Thoracic aorta (tissue), 2 donors: ENCODE results near the gene ARHGAP22. TPM values are rescaled to one million over a fixed set of nuclear protein-coding genes. Genes with fewer than 3 reads are reported as not detected.

Source experiments
- ATAC-seq: fragments of 150-250 bp; one replicate; pipeline ENCODE4 v1.8.0; 2017; ENCODE audit warnings: low read depth; ENCODE audit not compliant: insufficient number of reproducible peaks, low FRiP score
- DNase-seq: peaks from one replicate; pipeline ENCODE4 v3.0.0-alpha.2; 2020; ENCODE audit warnings: low spot score
- H3K27ac ChIP-seq, 2 donors: fragments of 200-600 bp; sonication (generic); 1 replicate in 1 of 2; 2 replicates in 1 of 2; pipeline ENCODE4 v1.5.1; 2016; ENCODE audit warnings: mild to moderate bottlenecking in 2 of 2, moderate library complexity in 2 of 2
- H3K27me3 ChIP-seq: fragments of 200-600 bp; sonication (generic); replicated peaks from 2 replicates; pipeline ENCODE4 v1.6.0; 2016; ENCODE audit warnings: mild to moderate bottlenecking; ENCODE audit not compliant: insufficient read depth
- H3K36me3 ChIP-seq: fragments of 200-600 bp; sonication (generic); one replicate; pipeline ENCODE4 v1.5.1; 2016
- H3K4me1 ChIP-seq, 2 donors: fragments of 200-600 bp; sonication (generic); 1 replicate in 1 of 2; 2 replicates in 1 of 2; pipeline versions ENCODE4 v1.5.1 to v1.6.0; 2016; ENCODE audit warnings: low read depth in 2 of 2, mild to moderate bottlenecking in 1 of 2; ENCODE audit not compliant: control insufficient read depth in 1 of 2
- H3K4me3 ChIP-seq: fragments of 200-600 bp; sonication (generic); 2 replicates; pipeline ENCODE4 v1.5.1; 2016; ENCODE audit warnings: mild to moderate bottlenecking
- H3K9me3 ChIP-seq: fragments of 200-600 bp; sonication (generic); 2 replicates; pipeline ENCODE4 v1.5.1; 2016
- total RNA-seq, 2 donors: library from RNA; depleted of rRNA; stranded (reverse); fragments of >200 nt; gene quantifications; one replicate each; pipeline versions ENCODE4 v1.1.0 to v1.2.3, GENCODE V29; 2016
- TF ChIP-seq, protein P1 (sequence below): fragments of 200-600 bp; sonication (generic); IDR thresholded peaks from one replicate; pipeline ENCODE4 v1.5.1; 2019; ENCODE audit warnings: antibody characterized with exemption

Gene ARHGAP22
- total RNA-seq, 2 donors from 2014 or later: 15.4 to 24.8 TPM

DNA sequence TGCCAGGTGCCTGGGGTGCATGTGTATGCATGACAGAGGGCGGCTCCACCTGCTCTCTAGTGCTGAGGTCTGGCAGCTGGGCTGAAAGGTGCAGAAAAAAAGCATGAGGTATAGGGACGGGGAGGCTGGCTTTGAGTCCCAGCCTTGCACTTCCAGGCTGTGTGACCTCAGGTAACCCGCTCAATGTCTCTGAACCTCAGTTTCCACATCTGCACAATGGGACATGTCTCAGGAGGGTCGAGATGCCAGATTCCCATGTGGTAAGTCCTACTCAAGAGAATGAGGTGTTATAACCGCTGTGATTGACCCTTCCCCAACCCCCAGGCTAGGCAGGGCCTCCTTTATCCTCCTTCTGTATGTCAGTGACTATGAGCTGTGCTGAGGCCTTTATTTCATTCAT is 48.8 kb downstream of the ARHGAP22 start:
- DNase-seq (no peak), ATAC-seq (no peak)
- Histone ChIP-seq H3K4me3 (no peak overlapping the region), H3K4me1 (peaks cover 3 to 26% of the 10 kb centered on the region in 2 donors), H3K9me3 (no peaks in the 10 kb centered on the region), H3K27ac (no peak overlapping the region), H3K27me3 (no peaks in the 10 kb centered on the region), H3K36me3 (no peaks in the 10 kb centered on the region)
- TF ChIP-seq, protein P1, sequence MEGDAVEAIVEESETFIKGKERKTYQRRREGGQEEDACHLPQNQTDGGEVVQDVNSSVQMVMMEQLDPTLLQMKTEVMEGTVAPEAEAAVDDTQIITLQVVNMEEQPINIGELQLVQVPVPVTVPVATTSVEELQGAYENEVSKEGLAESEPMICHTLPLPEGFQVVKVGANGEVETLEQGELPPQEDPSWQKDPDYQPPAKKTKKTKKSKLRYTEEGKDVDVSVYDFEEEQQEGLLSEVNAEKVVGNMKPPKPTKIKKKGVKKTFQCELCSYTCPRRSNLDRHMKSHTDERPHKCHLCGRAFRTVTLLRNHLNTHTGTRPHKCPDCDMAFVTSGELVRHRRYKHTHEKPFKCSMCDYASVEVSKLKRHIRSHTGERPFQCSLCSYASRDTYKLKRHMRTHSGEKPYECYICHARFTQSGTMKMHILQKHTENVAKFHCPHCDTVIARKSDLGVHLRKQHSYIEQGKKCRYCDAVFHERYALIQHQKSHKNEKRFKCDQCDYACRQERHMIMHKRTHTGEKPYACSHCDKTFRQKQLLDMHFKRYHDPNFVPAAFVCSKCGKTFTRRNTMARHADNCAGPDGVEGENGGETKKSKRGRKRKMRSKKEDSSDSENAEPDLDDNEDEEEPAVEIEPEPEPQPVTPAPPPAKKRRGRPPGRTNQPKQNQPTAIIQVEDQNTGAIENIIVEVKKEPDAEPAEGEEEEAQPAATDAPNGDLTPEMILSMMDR: no peak

DNA sequence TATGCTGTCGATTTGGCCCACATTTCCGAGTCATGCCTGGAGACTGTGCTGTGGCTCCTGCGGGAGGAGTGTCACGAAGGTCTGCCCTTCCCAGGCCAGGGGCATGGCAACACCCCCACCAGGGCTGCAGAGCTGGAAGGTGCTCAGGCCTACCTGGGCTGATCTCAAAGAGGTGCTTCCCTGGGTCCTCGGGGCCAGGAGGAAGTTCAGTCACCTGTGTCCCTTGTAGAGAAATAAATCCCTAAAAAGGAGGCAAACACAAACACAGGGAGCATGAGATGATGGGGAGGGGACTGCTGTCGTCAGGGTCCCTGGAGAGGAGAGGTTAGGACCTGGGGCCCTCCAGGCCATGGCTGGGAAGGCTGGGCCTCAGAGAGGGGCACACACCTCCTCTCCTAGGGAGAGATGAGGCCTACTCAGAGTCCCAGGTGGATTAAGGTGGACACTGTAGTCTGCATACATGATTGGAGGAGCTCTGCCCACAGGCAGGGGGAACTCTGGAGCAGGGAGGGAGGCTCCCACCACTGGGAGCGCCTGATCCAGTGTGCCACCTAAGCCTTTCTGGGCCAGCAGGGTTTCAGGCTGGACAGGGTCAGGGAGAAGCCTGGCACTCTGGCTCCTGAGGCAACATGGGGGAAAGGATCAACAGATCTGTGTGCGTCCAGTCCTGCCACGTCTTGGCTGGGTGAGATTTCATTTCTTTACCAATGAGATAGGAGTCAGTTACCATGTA is 49.4 kb downstream of the ARHGAP22 start:
- no peak for ATAC-seq
- Histone ChIP-seq H3K4me3 (no peak overlapping the region), H3K9me3 (no peaks in the 10 kb centered on the region), H3K36me3 (no peaks in the 10 kb centered on the region), H3K27ac (peak overlapping the region in 1 of 2 donors; percentile 14), H3K4me1 (peaks cover 3 to 26% of the 10 kb centered on the region in 2 donors), H3K27me3 (no peaks in the 10 kb centered on the region)
- TF ChIP-seq, protein P1: no peak
- no peak for DNase-seq

DNA sequence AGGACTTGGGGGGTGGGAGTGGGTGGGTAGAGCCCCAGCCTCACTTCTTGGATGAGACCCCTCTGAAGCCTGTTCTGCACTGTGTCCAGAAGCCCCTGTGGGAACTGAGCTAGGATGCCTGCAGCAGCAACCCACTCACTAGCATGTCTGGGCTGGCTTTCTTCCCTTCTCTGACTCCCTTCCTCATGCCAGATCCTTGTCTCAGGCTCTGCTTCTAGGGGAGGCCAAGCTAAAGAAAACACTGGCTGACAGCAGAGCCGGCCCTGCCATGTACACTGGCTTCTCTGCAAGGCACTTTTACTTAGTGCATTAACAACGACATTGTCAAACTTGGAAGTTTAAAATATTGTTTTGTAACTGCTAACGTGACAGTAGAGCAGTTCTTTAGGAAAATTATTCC is 50.2 kb downstream of the ARHGAP22 start:
- TF ChIP-seq, protein P1: no peak
- ATAC-seq (no peak), DNase-seq (no peak)
- Histone ChIP-seq H3K9me3 (no peaks in the 10 kb centered on the region), H3K4me3 (no peak overlapping the region), H3K27ac (no peak overlapping the region), H3K4me1 (peaks cover 3 to 26% of the 10 kb centered on the region in 2 donors), H3K36me3 (no peaks in the 10 kb centered on the region), H3K27me3 (no peaks in the 10 kb centered on the region)

DNA sequence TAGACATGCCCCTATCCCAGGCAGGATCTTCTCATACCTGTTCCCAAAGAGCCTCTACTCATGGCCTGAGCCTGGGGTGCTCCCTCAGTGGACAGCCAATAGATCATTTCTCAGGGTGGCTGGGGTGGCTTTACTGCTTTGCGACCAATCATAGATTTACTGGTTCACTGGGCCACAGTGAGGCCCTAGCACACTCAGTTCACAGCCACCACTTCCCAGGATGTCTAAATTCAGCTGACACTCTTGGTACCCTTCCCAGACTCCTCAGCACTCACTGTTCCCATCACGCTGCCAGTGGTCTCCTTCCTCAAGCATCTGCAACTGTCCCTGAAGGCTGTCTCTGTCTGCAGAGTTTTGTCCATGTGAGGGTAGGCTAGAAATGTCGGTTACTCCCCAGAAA is 50.6 kb downstream of the ARHGAP22 start:
- Histone ChIP-seq H3K27ac (no peak overlapping the region), H3K4me1 (peaks cover 3 to 26% of the 10 kb centered on the region in 2 donors)

DNA sequence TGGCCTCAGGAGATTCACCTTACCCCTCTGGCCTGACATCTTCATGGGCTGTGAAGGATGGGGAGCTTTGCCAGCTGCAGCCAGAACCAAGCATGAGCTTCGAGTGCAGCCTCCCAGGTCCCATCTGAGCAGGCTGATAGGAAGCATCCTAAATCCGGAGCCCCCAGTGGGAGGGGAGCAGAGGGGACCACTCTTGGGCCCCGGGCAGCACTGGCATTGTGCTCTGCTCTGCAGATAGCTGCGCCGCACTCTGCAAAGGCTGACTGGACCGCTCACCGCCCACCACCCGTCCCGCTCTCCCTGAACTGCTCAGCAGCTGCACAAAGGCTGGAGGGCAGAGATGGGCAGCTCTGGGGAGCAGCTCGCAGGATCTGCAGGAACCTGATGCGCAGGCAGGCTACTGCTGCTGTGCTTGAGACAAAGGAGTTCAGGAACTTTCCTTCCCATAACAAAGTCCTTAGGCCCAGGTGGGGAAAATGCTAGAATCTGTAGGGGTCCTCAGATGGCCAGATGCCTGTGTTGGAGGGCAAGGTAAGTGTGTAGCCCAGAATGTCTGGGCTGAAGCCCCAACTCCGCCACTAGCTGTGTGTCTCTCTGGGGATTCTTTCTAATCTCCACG is 51.8 kb downstream of the ARHGAP22 start:
- TF ChIP-seq, protein P1: no peak
- no peak overlapping the region for H3K27ac ChIP-seq
- ATAC-seq: no peak

More for the DNA sequence above, 50.6 kb downstream of the ARHGAP22 start:
- Histone ChIP-seq H3K9me3 (no peaks in the 10 kb centered on the region), H3K4me3 (no peak overlapping the region), H3K27me3 (no peaks in the 10 kb centered on the region), H3K36me3 (no peaks in the 10 kb centered on the region)
- ATAC-seq: no peak
- no peak for DNase-seq
- TF ChIP-seq, protein P1: no peak

More for the DNA sequence above, 51.8 kb downstream of the ARHGAP22 start:
- Histone ChIP-seq H3K4me1 (peaks cover 3 to 26% of the 10 kb centered on the region in 2 donors), H3K27me3 (no peaks in the 10 kb centered on the region), H3K4me3 (no peak overlapping the region), H3K36me3 (no peaks in the 10 kb centered on the region), H3K9me3 (no peaks in the 10 kb centered on the region)
- DNase-seq: no peak
